A549 (cell line): Measurements from ENCODE around the gene PATE1. TPM values are rescaled to one million over a fixed set of nuclear protein-coding genes. Genes with fewer than 3 reads are reported as not detected.

Experiments
- ATAC-seq, 2 experiments: fragments of 200-7000 bp in 1 of 2; fragments of >200 bp in 1 of 2; cut with Nextera tagmentation in 1 of 2; cut with Tn5 transposase in 1 of 2; 3 replicates each; pipeline versions ENCODE4 v1.8.0 to v1.9.1; 2018 to 2020; ENCODE audit warnings: mild to moderate bottlenecking in 1 of 2, moderate library complexity in 1 of 2
- CTCF ChIA-PET: fragments of 300-600 bp; sonication (Branson Sonifier 250); formaldehyde crosslinking; extraction: SDS; loops from one replicate; lab custom pipeline; 2021; ENCODE audit warnings: antibody characterized with exemption, inconsistent platforms; lab: Yijun Ruan, JAX
- POLR2A ChIA-PET: fragments of 350-600 bp; formaldehyde crosslinking; extraction: SDS; loops from one replicate; lab custom pipeline; 2021; ENCODE audit warnings: antibody characterized with exemption, inconsistent platforms; lab: Yijun Ruan, JAX
- DNase-seq, 2 experiments: peaks; one replicate each; pipeline versions ENCODE4 v3.0.0 to v3.0.0-alpha.2; 2011 to 2016; ENCODE audit warnings: low read depth in 1 of 2, low spot score in 1 of 2
- FAIRE-seq: peaks from 2 replicates; lab custom pipeline; 2011; peaks lifted over from hg19 to GRCh38; lab: Jason Lieb, UNC
- H3K27ac ChIP-seq, 2 experiments: fragments of >200 bp; sonication (Bioruptor Twin); formaldehyde crosslinking; 3 replicates each; pipeline ENCODE4 v1.5.1; 2016 to 2017
- H3K4me1 ChIP-seq: fragments of >200 bp; sonication (Bioruptor Twin); formaldehyde crosslinking; 3 replicates; pipeline ENCODE4 v1.6.1; 2016
- H3K4me2 ChIP-seq: fragments of >200 bp; sonication (Bioruptor Twin); formaldehyde crosslinking; 3 replicates; pipeline ENCODE4 v1.6.1; 2016
- H3K4me3 ChIP-seq: fragments of >200 bp; sonication (Bioruptor Twin); formaldehyde crosslinking; 3 replicates; pipeline ENCODE4 v1.5.1; 2016
- H3K9me3 ChIP-seq: fragments of >200 bp; sonication (Bioruptor Twin); formaldehyde crosslinking; 3 replicates; pipeline ENCODE4 v1.6.1; 2016
- BHLHE40 ChIP-seq: IDR thresholded peaks from 2 replicates; pipeline ENCODE4 v1.6.1; 2012; ENCODE audit warnings: low read depth, low read length, inconsistent platforms
- CEBPB ChIP-seq, 2 experiments: fragments of >200 bp in 1 of 2; sonication (Bioruptor Twin) in 1 of 2; formaldehyde crosslinking in 1 of 2; IDR thresholded peaks; 2 replicates each; pipeline ENCODE4 v1.6.1; 2012 to 2016
- EHF ChIP-seq: fragments of 250-450 bp; sonication (Bioruptor Pico); IDR thresholded peaks from 2 replicates; pipeline ENCODE4 v1.5.0; 2020; ENCODE audit warnings: mild to moderate bottlenecking
- EHMT2 ChIP-seq: fragments of 200-600 bp; sonication (generic); IDR thresholded peaks from 2 replicates; pipeline ENCODE4 v1.6.1; 2016; ENCODE audit warnings: antibody characterized with exemption, low read depth, mild to moderate bottlenecking, moderate library complexity
- ESRRA ChIP-seq: fragments of 150-350 bp; IDR thresholded peaks from 2 replicates; pipeline ENCODE4 v1.6.1; 2014; ENCODE audit warnings: mild to moderate bottlenecking, low read length, borderline replicate concordance
- HDAC2 ChIP-seq: fragments of 200-600 bp; sonication (generic); IDR thresholded peaks from 2 replicates; pipeline ENCODE4 v1.6.1; 2016
- HOXB5 ChIP-seq: fragments of 250-450 bp; sonication (Bioruptor Pico); IDR thresholded peaks from 2 replicates; pipeline ENCODE4 v1.5.0; 2020; ENCODE audit warnings: mild to moderate bottlenecking, moderate library complexity
- JUN ChIP-seq, 2 experiments: fragments of >200 bp; sonication (Bioruptor Twin); formaldehyde crosslinking; IDR thresholded peaks; 2 replicates in 1 of 2; 3 replicates in 1 of 2; pipeline ENCODE4 v1.6.1; 2016 to 2017
- JUNB ChIP-seq: fragments of >200 bp; sonication (Bioruptor Twin); formaldehyde crosslinking; IDR thresholded peaks from 2 replicates; pipeline ENCODE4 v1.6.1; 2016
- KDM1A ChIP-seq: fragments of 200-600 bp; sonication (generic); IDR thresholded peaks from 2 replicates; pipeline ENCODE4 v1.6.1; 2016; ENCODE audit warnings: low read depth, mild to moderate bottlenecking
- MAZ ChIP-seq: fragments of 150-350 bp; IDR thresholded peaks from 2 replicates; pipeline ENCODE4 v1.6.1; 2014; ENCODE audit warnings: antibody characterized with exemption, low read depth, low read length, borderline replicate concordance
- NPAS2 ChIP-seq: fragments of 250-450 bp; sonication (Bioruptor Pico); IDR thresholded peaks from 2 replicates; pipeline ENCODE4 v1.8.0; 2022; ENCODE audit warnings: mild to moderate bottlenecking, moderate library complexity, borderline replicate concordance
- NR3C1 ChIP-seq: fragments of >200 bp; sonication (Bioruptor Twin); formaldehyde crosslinking; IDR thresholded peaks from 3 replicates; pipeline ENCODE4 v1.6.1; 2017
- PHF8 ChIP-seq: fragments of 200-600 bp; sonication (generic); IDR thresholded peaks from 2 replicates; pipeline ENCODE4 v1.6.1; 2016; ENCODE audit warnings: low read depth, mild to moderate bottlenecking, antibody characterized with exemption, moderate library complexity, borderline replicate concordance
- POLR2A ChIP-seq: IDR thresholded peaks from 2 replicates; pipeline ENCODE4 v1.6.1; 2012; ENCODE audit warnings: mild to moderate bottlenecking, low read length
- POLR2AphosphoS2 ChIP-seq: conservative IDR thresholded peaks from 2 replicates; pipeline ENCODE4 v1.6.1; 2012; ENCODE audit warnings: low read length, improper control_type of control experiment, inconsistent platforms
- RAD21 ChIP-seq, 2 experiments: fragments of >200 bp in 1 of 2; sonication (Bioruptor Twin) in 1 of 2; formaldehyde crosslinking in 1 of 2; IDR thresholded peaks in 1 of 2; conservative IDR thresholded peaks in 1 of 2; 2 replicates in 1 of 2; 3 replicates in 1 of 2; pipeline ENCODE4 v1.6.1; 2012 to 2018; ENCODE audit warnings: inconsistent platforms in 1 of 2
- RARB ChIP-seq: fragments of 250-450 bp; sonication (Bioruptor Pico); IDR thresholded peaks from 2 replicates; pipeline ENCODE4 v1.8.0; 2021; ENCODE audit warnings: mild to moderate bottlenecking, moderate library complexity
- SMC3 ChIP-seq: fragments of >200 bp; sonication (Bioruptor Twin); formaldehyde crosslinking; IDR thresholded peaks from 3 replicates; pipeline ENCODE4 v1.6.1; 2018; ENCODE audit warnings: inconsistent platforms
- SREBF2 ChIP-seq: fragments of 450-650 bp; IDR thresholded peaks from 2 replicates; pipeline ENCODE4 v1.6.1; 2014; ENCODE audit warnings: mild to moderate bottlenecking, moderate library complexity
- ZNF302 ChIP-seq: fragments of 250-450 bp; sonication (Bioruptor Pico); IDR thresholded peaks from 2 replicates; pipeline ENCODE4 v1.9.0; 2021; ENCODE audit warnings: inconsistent platforms, mild to moderate bottlenecking, moderate library complexity
- WGBS: methylation state at CpG from one replicate; pipeline ENCODE4 v1.1.6; 2017; ENCODE audit errors: missing lambda C conversion rate; 5-methylcytosine and 5-hydroxymethylcytosine counted together
- polyA plus RNA-seq, 4 experiments: library from polyadenylated mRNA; depleted of rRNA in 3 of 4; stranded (reverse); fragments of >200 nt; fragmentation: RNase III in 1 of 4; extraction: RNeasy Plus Mini Kit Qiagen cat#74134 plus additional on column Dnase treatment in 1 of 4; gene quantifications; 2 replicates in 3 of 4; 3 replicates in 1 of 4; pipeline ENCODE4 v1.2.3, GENCODE V29; 2011 to 2017
- TF ChIP-seq, protein P1 (sequence below): IDR thresholded peaks from 2 replicates; pipeline ENCODE4 v1.6.1; 2012
- TF ChIP-seq, protein P2 (sequence below): fragments of 450-650 bp; IDR thresholded peaks from 2 replicates; pipeline ENCODE4 v1.6.1; 2014; ENCODE audit warnings: antibody characterized with exemption
- TF ChIP-seq, protein P3 (sequence below): fragments of 150-350 bp; IDR thresholded peaks from 2 replicates; pipeline ENCODE4 v1.6.1; 2014; ENCODE audit warnings: low read depth, mild to moderate bottlenecking, low read length
- TF ChIP-seq, protein P4 (sequence below): fragments of 200-600 bp; sonication (generic); IDR thresholded peaks from 2 replicates; pipeline ENCODE4 v1.6.1; 2016; ENCODE audit warnings: antibody characterized with exemption, mild to moderate bottlenecking, moderate library complexity

Gene PATE1
- polyA plus RNA-seq, 2 of the 4 experiments (the other 2 are of a cell fraction), result not detected

DNA sequence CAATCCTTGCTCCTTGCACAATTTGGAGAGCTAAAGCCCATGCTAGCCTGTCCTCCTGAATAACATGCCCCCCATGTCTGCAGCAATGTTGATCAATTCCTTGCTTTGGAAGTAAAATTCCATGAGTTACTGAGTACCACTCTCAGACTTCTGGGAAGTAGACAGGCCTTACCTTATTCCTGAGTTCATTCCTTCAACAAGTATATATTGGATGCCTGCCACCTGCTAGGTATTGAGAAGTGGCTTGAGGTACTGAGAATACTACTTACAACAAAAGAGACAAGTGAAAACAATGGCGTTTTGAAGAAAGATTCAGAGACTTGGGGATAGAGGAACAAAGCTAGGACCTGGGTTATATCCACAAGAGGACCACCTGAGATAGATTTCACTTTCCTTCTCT is 20.2 kb downstream of the PATE1 start:
- 0% methylated on average over 1 of the region's 1 CpG for WGBS

DNA sequence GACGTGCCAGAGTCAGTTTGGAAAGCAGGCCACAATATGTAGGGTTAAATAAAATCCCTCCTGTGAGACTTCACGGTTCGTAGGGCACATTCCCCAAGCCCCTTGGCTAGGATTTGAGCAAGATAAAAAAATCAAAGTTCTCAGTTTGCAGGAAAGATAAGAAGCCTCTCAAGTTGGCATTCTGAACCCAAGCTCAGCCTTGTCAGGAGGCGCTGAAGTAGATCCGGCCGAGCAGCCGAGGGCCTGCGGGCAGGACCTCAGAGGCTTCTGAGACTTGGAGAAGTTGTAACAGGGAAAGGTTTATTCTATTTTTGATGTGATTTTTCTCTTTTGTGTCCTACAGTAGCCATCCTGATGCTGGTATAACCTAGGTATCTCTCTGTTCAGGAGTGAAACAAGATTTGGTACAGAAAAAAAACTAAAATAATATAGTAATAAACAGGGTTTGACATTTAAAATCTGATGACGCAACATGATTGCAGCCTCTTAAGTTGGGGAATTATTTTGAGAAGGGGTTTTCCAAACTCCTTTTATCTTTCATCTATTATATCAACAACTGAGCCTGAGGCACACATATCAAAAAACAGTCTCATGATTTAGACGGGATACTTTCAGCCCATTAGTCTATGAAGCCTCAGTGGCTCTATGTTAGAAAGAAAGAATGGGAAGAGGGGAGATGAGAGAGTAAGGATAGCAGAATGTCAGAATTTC is 22.4 kb downstream of the PATE1 start:
- ChIA-PET CTCF (no interaction called here), POLR2A (no interaction called here)
- H3K4me2 ChIP-seq, result no peak overlapping the region
- TF ChIP-seq CEBPB (IDR thresholded peaks at IDR 0.05) (no peak), KDM1A (no peak), POLR2A (no peak), POLR2AphosphoS2 (no peak), RARB (no peak), NR3C1 (no peak), EHMT2 (no peak), PHF8 (no peak), HOXB5 (CRISPR knock-in tag) (no peak), JUNB (no peak), EHF (CRISPR knock-in tag) (no peak), ZNF302 (CRISPR knock-in tag) (no peak), HDAC2 (no peak), NPAS2 (CRISPR knock-in tag) (no peak), BHLHE40 (no peak), JUN (IDR thresholded peaks at IDR 0.05) (no peak), SMC3 (no peak), ESRRA (no peak)
- TF ChIP-seq, protein P1, sequence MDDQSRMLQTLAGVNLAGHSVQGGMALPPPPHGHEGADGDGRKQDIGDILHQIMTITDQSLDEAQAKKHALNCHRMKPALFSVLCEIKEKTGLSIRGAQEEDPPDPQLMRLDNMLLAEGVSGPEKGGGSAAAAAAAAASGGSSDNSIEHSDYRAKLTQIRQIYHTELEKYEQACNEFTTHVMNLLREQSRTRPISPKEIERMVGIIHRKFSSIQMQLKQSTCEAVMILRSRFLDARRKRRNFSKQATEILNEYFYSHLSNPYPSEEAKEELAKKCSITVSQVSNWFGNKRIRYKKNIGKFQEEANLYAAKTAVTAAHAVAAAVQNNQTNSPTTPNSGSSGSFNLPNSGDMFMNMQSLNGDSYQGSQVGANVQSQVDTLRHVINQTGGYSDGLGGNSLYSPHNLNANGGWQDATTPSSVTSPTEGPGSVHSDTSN, result no peak
- TF ChIP-seq, protein P2, sequence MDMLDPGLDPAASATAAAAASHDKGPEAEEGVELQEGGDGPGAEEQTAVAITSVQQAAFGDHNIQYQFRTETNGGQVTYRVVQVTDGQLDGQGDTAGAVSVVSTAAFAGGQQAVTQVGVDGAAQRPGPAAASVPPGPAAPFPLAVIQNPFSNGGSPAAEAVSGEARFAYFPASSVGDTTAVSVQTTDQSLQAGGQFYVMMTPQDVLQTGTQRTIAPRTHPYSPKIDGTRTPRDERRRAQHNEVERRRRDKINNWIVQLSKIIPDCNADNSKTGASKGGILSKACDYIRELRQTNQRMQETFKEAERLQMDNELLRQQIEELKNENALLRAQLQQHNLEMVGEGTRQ, result no peak
- H3K4me3 ChIP-seq, result no peak overlapping the region
- DNase-seq, result no peak
- FAIRE-seq, result no peak
- no peaks in the 10 kb centered on the region for H3K9me3 ChIP-seq
- WGBS, result 44% methylated on average over 10 of the region's 10 CpGs
- no peak for ATAC-seq
- H3K27ac ChIP-seq, result no peak overlapping the region
- no peaks in the 10 kb centered on the region for H3K4me1 ChIP-seq

More for the DNA sequence above, 20.2 kb downstream of the PATE1 start:
- no peak overlapping the region for H3K4me3 ChIP-seq
- POLR2A ChIA-PET, result no interaction called here
- no peaks in the 10 kb centered on the region for H3K9me3 ChIP-seq
- CTCF ChIA-PET, result no interaction called here
- no peak for ATAC-seq
- H3K27ac ChIP-seq, result no peak overlapping the region
- no peaks in the 10 kb centered on the region for H3K4me1 ChIP-seq
- TF ChIP-seq HDAC2 (no peak), POLR2A (no peak), MAZ (no peak), RAD21 (conservative IDR thresholded peaks at IDR 0.05 in 1 of 2, IDR thresholded peaks at IDR 0.05 in 1 of 2) (no peak), SREBF2 (no peak), BHLHE40 (no peak), EHF (CRISPR knock-in tag) (no peak), CEBPB (IDR thresholded peaks at IDR 0.05) (no peak), JUN (IDR thresholded peaks at IDR 0.05) (no peak)
- TF ChIP-seq, protein P3, sequence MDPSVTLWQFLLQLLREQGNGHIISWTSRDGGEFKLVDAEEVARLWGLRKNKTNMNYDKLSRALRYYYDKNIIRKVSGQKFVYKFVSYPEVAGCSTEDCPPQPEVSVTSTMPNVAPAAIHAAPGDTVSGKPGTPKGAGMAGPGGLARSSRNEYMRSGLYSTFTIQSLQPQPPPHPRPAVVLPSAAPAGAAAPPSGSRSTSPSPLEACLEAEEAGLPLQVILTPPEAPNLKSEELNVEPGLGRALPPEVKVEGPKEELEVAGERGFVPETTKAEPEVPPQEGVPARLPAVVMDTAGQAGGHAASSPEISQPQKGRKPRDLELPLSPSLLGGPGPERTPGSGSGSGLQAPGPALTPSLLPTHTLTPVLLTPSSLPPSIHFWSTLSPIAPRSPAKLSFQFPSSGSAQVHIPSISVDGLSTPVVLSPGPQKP, result no peak
- TF ChIP-seq, protein P2, result no peak
- TF ChIP-seq, protein P4, sequence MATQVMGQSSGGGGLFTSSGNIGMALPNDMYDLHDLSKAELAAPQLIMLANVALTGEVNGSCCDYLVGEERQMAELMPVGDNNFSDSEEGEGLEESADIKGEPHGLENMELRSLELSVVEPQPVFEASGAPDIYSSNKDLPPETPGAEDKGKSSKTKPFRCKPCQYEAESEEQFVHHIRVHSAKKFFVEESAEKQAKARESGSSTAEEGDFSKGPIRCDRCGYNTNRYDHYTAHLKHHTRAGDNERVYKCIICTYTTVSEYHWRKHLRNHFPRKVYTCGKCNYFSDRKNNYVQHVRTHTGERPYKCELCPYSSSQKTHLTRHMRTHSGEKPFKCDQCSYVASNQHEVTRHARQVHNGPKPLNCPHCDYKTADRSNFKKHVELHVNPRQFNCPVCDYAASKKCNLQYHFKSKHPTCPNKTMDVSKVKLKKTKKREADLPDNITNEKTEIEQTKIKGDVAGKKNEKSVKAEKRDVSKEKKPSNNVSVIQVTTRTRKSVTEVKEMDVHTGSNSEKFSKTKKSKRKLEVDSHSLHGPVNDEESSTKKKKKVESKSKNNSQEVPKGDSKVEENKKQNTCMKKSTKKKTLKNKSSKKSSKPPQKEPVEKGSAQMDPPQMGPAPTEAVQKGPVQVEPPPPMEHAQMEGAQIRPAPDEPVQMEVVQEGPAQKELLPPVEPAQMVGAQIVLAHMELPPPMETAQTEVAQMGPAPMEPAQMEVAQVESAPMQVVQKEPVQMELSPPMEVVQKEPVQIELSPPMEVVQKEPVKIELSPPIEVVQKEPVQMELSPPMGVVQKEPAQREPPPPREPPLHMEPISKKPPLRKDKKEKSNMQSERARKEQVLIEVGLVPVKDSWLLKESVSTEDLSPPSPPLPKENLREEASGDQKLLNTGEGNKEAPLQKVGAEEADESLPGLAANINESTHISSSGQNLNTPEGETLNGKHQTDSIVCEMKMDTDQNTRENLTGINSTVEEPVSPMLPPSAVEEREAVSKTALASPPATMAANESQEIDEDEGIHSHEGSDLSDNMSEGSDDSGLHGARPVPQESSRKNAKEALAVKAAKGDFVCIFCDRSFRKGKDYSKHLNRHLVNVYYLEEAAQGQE, result no peak
- DNase-seq, result no peak
- no peak for FAIRE-seq
- no peak overlapping the region for H3K4me2 ChIP-seq
